AG04450 (cell line): ENCODE data around the gene LRRC4. TPM values are rescaled to one million over a fixed set of nuclear protein-coding genes. Genes with fewer than 3 reads are reported as not detected.
A peak's percentile ranks its signal among the peaks of the same experiment; 100 is the strongest.

ENCODE experiments used
- CTCF ChIA-PET: fragments of 300-600, 350-600 bp; formaldehyde crosslinking; extraction: SDS; loops from one replicate; lab custom pipeline; 2022; ENCODE audit warnings: antibody characterized with exemption, inconsistent platforms; lab: Charles Lee
- POLR2A ChIA-PET: fragments of 350-600 bp; formaldehyde crosslinking; extraction: SDS; loops from one replicate; lab custom pipeline; 2021; ENCODE audit warnings: antibody characterized with exemption, inconsistent platforms; lab: Yijun Ruan, JAX
- DNase-seq: peaks from one replicate; pipeline ENCODE4 v3.0.0-alpha.2; 2011; ENCODE audit warnings: low read depth, low spot score
- H3K27ac ChIP-seq: one replicate; pipeline ENCODE4 v1.5.1; 2012; ENCODE audit warnings: low read depth, low read length, control low read depth
- H3K27me3 ChIP-seq: one replicate; pipeline ENCODE4 v1.6.0; 2012; ENCODE audit warnings: low read length; ENCODE audit not compliant: control insufficient read depth, insufficient read depth
- H3K4me3 ChIP-seq: 2 replicates; pipeline ENCODE4 v1.5.1; 2011; ENCODE audit warnings: mild to moderate bottlenecking, low read depth, low read length, control low read depth
- H3K9me3 ChIP-seq: 2 replicates; pipeline ENCODE4 v1.5.1; 2012; ENCODE audit warnings: low read length; ENCODE audit not compliant: control insufficient read depth, insufficient read depth
- CTCF ChIP-seq: IDR thresholded peaks from 2 replicates; pipeline ENCODE4 v1.5.1; 2011; ENCODE audit warnings: low read depth, low read length, control low read depth, inconsistent platforms
- polyA plus RNA-seq: library from polyadenylated mRNA; depleted of rRNA; stranded (reverse); fragments of >200 nt; gene quantifications from 2 replicates; pipeline ENCODE4 v1.2.3, GENCODE V29; 2011

Gene LRRC4
- polyA plus RNA-seq, 1 experiment = 0.35 TPM

GRCh38 chr7:128024151-128024550 lies 7.1 kb downstream of the LRRC4 start:
- no peaks in the 10 kb centered on the region for H3K9me3 ChIP-seq
- no peak overlapping the region for H3K4me3 ChIP-seq
- CTCF ChIA-PET = no interaction called here
- POLR2A ChIA-PET = no interaction called here
- H3K27me3 ChIP-seq = no peaks in the 10 kb centered on the region
- H3K27ac ChIP-seq = no peak overlapping the region
- no peak for DNase-seq
- TF ChIP-seq CTCF = no peak

GRCh38 chr7:128022631-128023532 lies 8.4 kb downstream of the LRRC4 start:
- POLR2A ChIA-PET = no interaction called here
- CTCF ChIA-PET = interaction anchor here (0.6 kb wide), 1 partner anchor 42 kb away, joined by 3 read pairs; no protein-coding TSS in a partner anchor
- peak overlapping the region; percentile 65 for H3K27ac ChIP-seq
- H3K4me3 ChIP-seq = no peak overlapping the region
- H3K27me3 ChIP-seq = no peaks in the 10 kb centered on the region
- no peaks in the 10 kb centered on the region for H3K9me3 ChIP-seq
- no peak for TF ChIP-seq CTCF
- peak; percentile 43 for DNase-seq

- TF ChIP-seq CTCF = no peak
- CTCF ChIA-PET = no interaction called here
- Histone ChIP-seq H3K27ac (no peak overlapping the region), H3K27me3 (no peaks in the 10 kb centered on the region), H3K4me3 (no peak overlapping the region), H3K9me3 (no peaks in the 10 kb centered on the region)
- no peak for DNase-seq
- POLR2A ChIA-PET = no interaction called here
Observed at GRCh38 chr7:128021366-128021765, 9.9 kb downstream of the LRRC4 start.

- Histone ChIP-seq H3K9me3 (no peaks in the 10 kb centered on the region), H3K4me3 (no peak overlapping the region), H3K27me3 (no peaks in the 10 kb centered on the region), H3K27ac (no peak overlapping the region)
- DNase-seq = no peak
- CTCF ChIA-PET = interaction anchor here (0.8 to 1.9 kb wide), 3 partner anchors 9 to 255 kb away, joined by 3 to 8 read pairs (median 5); no protein-coding TSS in a partner anchor
- peak; percentile 36 for TF ChIP-seq CTCF
- POLR2A ChIA-PET = no interaction called here
Observed at GRCh38 chr7:128020159-128020558, 11.1 kb downstream of the LRRC4 start.

- Histone ChIP-seq H3K27ac (no peak overlapping the region), H3K4me3 (no peak overlapping the region), H3K27me3 (no peaks in the 10 kb centered on the region), H3K9me3 (no peaks in the 10 kb centered on the region)
- ChIA-PET POLR2A (no interaction called here), CTCF (interaction anchor here (1.1 to 1.9 kb wide), 4 partner anchors 8 to 310 kb away, joined by 3 to 8 read pairs (median 4); no protein-coding TSS in a partner anchor)
- TF ChIP-seq CTCF = no peak
- DNase-seq = no peak
Observed at GRCh38 chr7:128019288-128019687, 11.9 kb downstream of the LRRC4 start.
